Choroid plexus epithelial cell (primary cell): ENCODE data around the gene SMAD5.
A peak's percentile ranks its signal among the peaks of the same experiment; 100 is the strongest.

ENCODE experiments used
- DNase-seq: peaks from one replicate; pipeline ENCODE4 v3.0.0-alpha.2; 2010; ENCODE audit warnings: low read depth
- H3K4me3 ChIP-seq: 2 replicates; pipeline ENCODE4 v1.5.1; 2011; ENCODE audit warnings: low read depth, mild to moderate bottlenecking, control low read depth, low read length, moderate library complexity
- CTCF ChIP-seq: conservative IDR thresholded peaks from 2 replicates; pipeline ENCODE4 v1.5.1; 2011; ENCODE audit warnings: low read depth, mild to moderate bottlenecking, control low read depth, inconsistent platforms, low read length, moderate library complexity

SMAD5 gene

GRCh38 chr5:136149891-136150290 is 17.2 kb downstream of the SMAD5 start:
- DNase-seq = no peak
- no peak overlapping the region for H3K4me3 ChIP-seq

GRCh38 chr5:136153581-136154236 is 21.1 kb downstream of the SMAD5 start:
- H3K4me3 ChIP-seq = no peak overlapping the region
- TF ChIP-seq CTCF = no peak
- DNase-seq = no peak

More at GRCh38 chr5:136149891-136150290, 17.2 kb downstream of the SMAD5 start:
- no peak for TF ChIP-seq CTCF

DNA sequence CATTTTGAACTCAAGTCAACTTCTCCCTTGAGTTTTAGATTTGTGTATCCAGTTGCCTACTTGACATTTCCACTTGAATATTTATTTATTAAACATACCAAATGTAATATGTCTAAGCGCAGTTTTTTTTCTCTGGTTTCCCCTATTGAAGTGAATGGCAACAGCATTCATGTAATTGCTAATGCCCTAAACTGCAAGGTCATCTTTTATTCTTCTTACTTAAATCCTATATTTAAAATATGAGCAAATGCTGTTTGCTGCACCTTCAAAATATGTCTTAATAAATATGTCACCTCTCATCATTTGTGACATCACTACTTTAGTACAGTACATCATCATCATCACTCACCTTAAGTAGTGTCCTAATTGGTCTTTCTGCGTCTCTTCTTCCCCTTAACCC is 22.4 kb downstream of the SMAD5 start:
- no peak overlapping the region for H3K4me3 ChIP-seq
- no peak for TF ChIP-seq CTCF
- no peak for DNase-seq

- no peak overlapping the region for H3K4me3 ChIP-seq
- TF ChIP-seq CTCF = no peak
- DNase-seq = peak; percentile 23
These were observed 23.1 kb downstream of the SMAD5 start for GRCh38 chr5:136155761-136156160.

DNA sequence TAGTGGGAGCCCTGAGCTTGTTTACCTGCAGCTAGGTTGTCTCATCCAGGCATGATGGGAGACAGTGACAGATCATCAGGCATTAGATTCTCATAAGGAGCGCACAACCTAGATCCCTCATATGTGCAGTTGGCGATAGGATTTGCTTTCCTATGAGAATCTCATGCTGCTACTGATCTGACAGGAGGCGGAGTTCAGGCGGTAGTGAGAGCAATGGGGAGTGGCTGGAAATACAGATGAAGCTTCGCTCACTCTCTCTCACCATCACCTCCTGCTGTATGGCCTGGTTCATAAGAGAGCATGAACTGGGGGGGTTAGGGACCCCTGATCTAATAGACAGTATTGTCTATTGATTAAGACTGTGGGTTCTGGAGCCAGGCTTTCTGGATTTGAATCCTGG is 24.9 kb downstream of the SMAD5 start:
- no peak for TF ChIP-seq CTCF
- no peak overlapping the region for H3K4me3 ChIP-seq
- no peak for DNase-seq

GRCh38 chr5:136159457-136159856 is 26.8 kb downstream of the SMAD5 start:
- H3K4me3 ChIP-seq = no peak overlapping the region
- peak; percentile 45 for DNase-seq
- no peak for TF ChIP-seq CTCF

DNA sequence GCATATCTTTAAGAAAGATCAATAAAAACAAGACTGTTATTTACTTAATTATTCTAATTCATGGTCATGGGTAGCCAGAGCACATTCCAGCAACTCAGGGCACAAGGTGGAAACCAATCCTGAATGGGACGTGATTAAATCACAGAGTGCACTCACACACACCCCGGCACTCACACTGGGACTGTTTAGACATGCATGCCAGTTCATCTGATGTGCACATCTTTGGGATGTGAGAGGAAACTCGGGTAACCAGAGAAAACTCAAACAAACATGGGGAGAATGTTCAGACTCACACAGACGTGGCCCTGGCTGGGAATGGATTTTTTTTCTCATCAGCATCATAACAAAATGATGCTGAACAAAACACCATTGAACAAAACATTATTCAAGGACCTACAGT is 29.4 kb downstream of the SMAD5 start:
- no peak for DNase-seq
- no peak overlapping the region for H3K4me3 ChIP-seq
- TF ChIP-seq CTCF = no peak
